C4-2B (cell line): ENCODE results near the gene CCNI2.

Experiments used
- H3K27ac ChIP-seq: fragments of 450-650 bp; 2 replicates; pipeline ENCODE4 v1.5.1; 2017
- CTCF ChIP-seq: fragments of 450-650 bp; conservative IDR thresholded peaks from 2 replicates; pipeline ENCODE4 v1.5.1; 2017; ENCODE audit warnings: mild to moderate bottlenecking
- ZFX ChIP-seq: fragments of 450-650 bp; IDR thresholded peaks from 2 replicates; pipeline ENCODE4 v1.6.1; 2017

Gene CCNI2

DNA sequence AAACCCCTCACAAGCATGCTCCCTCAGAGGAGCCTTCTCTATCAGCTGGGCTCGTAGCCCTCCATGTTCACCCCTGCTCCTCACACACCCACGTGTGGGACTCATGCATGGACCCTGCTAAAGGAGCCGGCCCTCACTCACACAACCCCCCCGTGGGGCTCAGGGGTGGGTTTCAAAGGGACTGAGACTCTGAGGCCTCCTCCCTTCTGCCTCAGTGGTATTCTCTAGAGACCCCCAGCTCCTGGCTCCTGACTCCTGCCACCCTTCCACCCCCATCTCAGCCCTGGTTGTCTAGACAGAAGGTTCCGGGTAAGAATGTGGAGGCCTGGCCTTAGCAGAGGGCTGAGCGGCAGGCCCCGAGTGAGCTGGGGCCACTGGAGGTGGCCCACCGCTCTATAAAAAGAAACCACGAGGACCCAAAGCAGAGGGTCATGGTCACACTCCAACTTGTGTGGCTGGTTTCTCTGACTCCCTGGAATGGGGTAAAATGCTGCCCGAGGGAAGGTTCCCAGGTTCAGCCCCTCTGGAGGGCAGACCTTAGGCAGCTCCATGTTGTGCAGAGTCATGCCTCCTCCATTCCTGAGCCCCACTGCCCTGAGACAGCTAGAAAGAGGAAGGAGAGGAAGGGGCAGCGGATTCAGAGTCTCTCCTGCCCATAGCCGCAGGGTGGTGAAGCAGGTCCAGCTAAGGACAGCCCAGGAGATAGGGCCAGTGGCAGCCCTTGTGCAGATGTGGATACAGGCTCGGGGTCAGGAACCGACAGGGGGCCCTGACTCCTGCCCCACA, 19.0 kb downstream of the CCNI2 start:
- no peak overlapping the region for H3K27ac ChIP-seq
- TF ChIP-seq CTCF (no peak), ZFX (no peak)

- no peak for TF ChIP-seq ZFX
- no peak for TF ChIP-seq CTCF
These were observed 19.5 kb downstream of the CCNI2 start for GRCh38 chr5:132766806-132767055.

GRCh38 chr5:132767150-132767549, 19.9 kb downstream of the CCNI2 start:
- H3K27ac ChIP-seq, result no peak overlapping the region
- no peak for TF ChIP-seq CTCF
- no peak for TF ChIP-seq ZFX

More at GRCh38 chr5:132766806-132767055, 19.5 kb downstream of the CCNI2 start:
- H3K27ac ChIP-seq, result no peak overlapping the region

DNA sequence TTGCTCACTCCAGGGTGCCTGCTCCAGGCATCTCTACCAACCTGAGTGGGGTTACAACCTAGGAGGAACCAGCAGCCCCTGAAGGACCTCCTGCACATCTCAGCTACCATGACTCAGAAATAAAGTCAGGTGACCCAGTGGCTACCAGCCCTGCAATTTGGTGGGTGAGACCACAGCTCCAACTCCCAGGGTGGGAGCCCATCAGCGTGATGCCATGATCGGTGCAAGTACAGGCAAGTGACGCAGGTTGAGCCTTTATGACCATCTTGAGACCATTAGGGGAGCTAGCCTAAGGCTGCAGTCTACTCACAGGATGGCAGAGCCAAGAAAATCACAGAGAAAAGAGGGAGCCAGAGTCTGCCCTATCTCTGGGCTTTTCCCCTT, 21.3 kb downstream of the CCNI2 start:
- TF ChIP-seq CTCF, result no peak
- TF ChIP-seq ZFX, result no peak
- no peak overlapping the region for H3K27ac ChIP-seq

DNA sequence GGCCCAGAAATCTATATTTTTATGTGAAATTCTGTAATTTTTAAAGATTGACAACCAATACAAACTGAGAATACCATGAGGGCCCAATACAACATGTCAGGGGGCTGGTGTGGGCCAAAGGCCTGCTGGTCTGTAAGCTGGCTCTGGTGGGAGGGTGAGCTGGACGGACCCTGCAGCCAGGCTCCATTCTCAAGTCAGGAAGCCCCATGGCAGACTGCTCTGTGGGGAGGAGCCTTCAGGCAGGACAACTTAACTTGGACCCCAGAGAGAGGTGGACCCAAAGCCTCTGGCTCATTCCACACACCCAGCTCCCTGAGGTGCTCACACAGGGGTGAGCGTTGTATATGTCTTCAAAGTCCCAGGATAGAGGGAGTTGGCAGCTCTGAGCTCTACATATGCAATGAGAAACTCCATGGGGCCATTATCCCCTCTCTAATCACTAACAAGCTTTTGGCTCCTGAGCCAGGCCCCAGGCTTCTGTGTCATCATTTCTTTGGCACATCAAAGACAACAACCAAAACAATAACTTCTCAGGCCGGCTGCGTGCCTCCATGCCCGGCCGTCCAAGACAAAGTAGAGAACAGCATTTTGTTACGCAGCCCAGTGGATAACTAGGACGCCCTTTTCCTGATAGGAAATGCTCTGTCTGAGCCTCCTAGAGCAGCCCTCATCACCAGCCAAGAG, 23.4 kb downstream of the CCNI2 start:
- no peak overlapping the region for H3K27ac ChIP-seq
- no peak for TF ChIP-seq CTCF
- TF ChIP-seq ZFX, result no peak

DNA sequence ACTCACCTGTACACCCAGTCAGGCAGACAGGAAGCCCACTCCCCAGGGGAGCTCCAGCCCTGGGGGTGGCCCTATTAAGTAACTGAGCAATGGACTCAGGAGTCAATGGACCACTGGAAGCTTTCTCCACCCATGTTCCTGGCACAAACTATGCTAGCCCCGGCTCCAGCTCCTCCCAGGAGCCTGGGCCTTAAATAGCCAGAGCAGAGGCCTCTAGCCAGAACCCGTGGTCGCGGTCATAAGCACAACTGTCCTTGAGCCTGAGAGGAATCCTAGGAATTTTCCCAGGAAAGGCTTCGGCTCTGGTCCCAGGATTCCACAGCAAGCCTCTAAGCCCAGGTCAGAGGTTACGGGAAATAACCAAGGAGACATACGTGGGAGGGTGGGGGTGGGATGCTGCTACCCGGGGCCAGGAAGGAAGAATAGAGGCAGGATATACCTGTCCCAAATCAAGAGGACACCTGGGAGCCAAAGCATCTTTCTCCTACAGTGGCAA, 24.3 kb downstream of the CCNI2 start:
- no peak for TF ChIP-seq ZFX
- no peak for TF ChIP-seq CTCF
- H3K27ac ChIP-seq, result no peak overlapping the region

GRCh38 chr5:132772291-132773070, 25.3 kb downstream of the CCNI2 start:
- TF ChIP-seq ZFX (no peak), CTCF (no peak)

More at GRCh38 chr5:132772291-132773070, 25.3 kb downstream of the CCNI2 start:
- H3K27ac ChIP-seq, result no peak overlapping the region
